ENCODE data around the gene ZNF512B. TPM values are rescaled to one million over a fixed set of nuclear protein-coding genes. Genes with fewer than 3 reads are reported as not detected.

Gene ZNF512B
- total RNA-seq, 4 donors from 2014 or later: 2.6 to 11.9 (median 4.7) TPM

GRCh38 chr20:63951398-63952209 lies 18.1 kb downstream of the ZNF512B start:
- no peak for TF ChIP-seq CTCF (IDR thresholded peaks at IDR 0.05; ENCODE audit: low read depth)

GRCh38 chr20:63950701-63951397 lies 18.9 kb downstream of the ZNF512B start:
- no peak for TF ChIP-seq CTCF (IDR thresholded peaks at IDR 0.05; ENCODE audit: low read depth)

- TF ChIP-seq CTCF (IDR thresholded peaks at IDR 0.05; ENCODE audit: low read depth): no peak
These were observed 21.9 kb downstream of the ZNF512B start for GRCh38 chr20:63947638-63948456.

GRCh38 chr20:63946986-63947637 lies 22.6 kb downstream of the ZNF512B start:
- TF ChIP-seq CTCF (IDR thresholded peaks at IDR 0.05; ENCODE audit: low read depth): no peak

- TF ChIP-seq CTCF (IDR thresholded peaks at IDR 0.05; ENCODE audit: low read depth): no peak
These were observed 23.5 kb downstream of the ZNF512B start for GRCh38 chr20:63945921-63946920.

GRCh38 chr20:63945031-63945658 lies 24.6 kb downstream of the ZNF512B start:
- no peak for TF ChIP-seq CTCF (IDR thresholded peaks at IDR 0.05; ENCODE audit: low read depth)
